GM23248 (cell line): ENCODE results near the gene CD80.

ENCODE experiments used
- EZH2 ChIP-seq: fragments of 200-600 bp; sonication (generic); IDR thresholded peaks from 2 replicates; pipeline ENCODE4 v1.6.1; 2018; ENCODE audit warnings: antibody characterized with exemption, mild to moderate bottlenecking; ENCODE audit not compliant: insufficient read depth, poor library complexity, severe bottlenecking
- EZH2phosphoT487 ChIP-seq: fragments of 200-600 bp; sonication (generic); IDR thresholded peaks from 2 replicates; pipeline ENCODE4 v1.6.1; 2018; ENCODE audit warnings: antibody characterized with exemption, moderate library complexity, mild to moderate bottlenecking, low read depth; ENCODE audit not compliant: insufficient read depth

DNA sequence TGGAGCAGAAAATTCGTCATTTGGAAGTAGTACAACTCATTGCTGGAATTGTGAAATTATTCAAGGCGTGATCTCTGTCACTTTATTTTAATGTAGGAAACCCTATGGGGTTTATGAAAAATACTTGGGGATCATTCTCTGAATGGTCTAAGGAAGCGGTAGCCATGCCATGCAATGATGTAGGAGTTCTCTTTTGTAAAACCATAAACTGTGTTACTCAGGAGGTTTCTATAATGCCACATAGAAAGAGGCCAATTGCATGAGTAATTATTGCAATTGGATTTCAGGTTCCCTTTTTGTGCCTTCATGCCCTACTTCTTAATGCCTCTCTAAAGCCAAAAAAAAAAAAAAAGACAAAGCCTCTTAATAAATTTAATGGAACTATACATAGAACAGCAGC lies 66.6 kb downstream of the CD80 start:
- TF ChIP-seq EZH2 (no peak), EZH2phosphoT487 (no peak)
